A549 (cell line): ENCODE data around the gene MTSS2. TPM values are rescaled to one million over a fixed set of nuclear protein-coding genes. Genes with fewer than 3 reads are reported as not detected.

Source experiments
- ATAC-seq, 2 experiments: fragments of 200-7000 bp in 1 of 2; fragments of >200 bp in 1 of 2; cut with Nextera tagmentation in 1 of 2; cut with Tn5 transposase in 1 of 2; 3 replicates each; pipeline versions ENCODE4 v1.8.0 to v1.9.1; 2018 to 2020; ENCODE audit warnings: mild to moderate bottlenecking in 1 of 2, moderate library complexity in 1 of 2
- CTCF ChIA-PET: fragments of 300-600 bp; sonication (Branson Sonifier 250); formaldehyde crosslinking; extraction: SDS; loops from one replicate; lab custom pipeline; 2021; ENCODE audit warnings: antibody characterized with exemption, inconsistent platforms; lab: Yijun Ruan, JAX
- POLR2A ChIA-PET: fragments of 350-600 bp; formaldehyde crosslinking; extraction: SDS; loops from one replicate; lab custom pipeline; 2021; ENCODE audit warnings: antibody characterized with exemption, inconsistent platforms; lab: Yijun Ruan, JAX
- DNase-seq, 2 experiments: peaks; one replicate each; pipeline versions ENCODE4 v3.0.0 to v3.0.0-alpha.2; 2011 to 2016; ENCODE audit warnings: low read depth in 1 of 2, low spot score in 1 of 2
- FAIRE-seq: peaks from 2 replicates; lab custom pipeline; 2011; peaks lifted over from hg19 to GRCh38; lab: Jason Lieb, UNC
- H3K27ac ChIP-seq, 2 experiments: fragments of >200 bp; sonication (Bioruptor Twin); formaldehyde crosslinking; 3 replicates each; pipeline ENCODE4 v1.5.1; 2016 to 2017
- H3K4me1 ChIP-seq: fragments of >200 bp; sonication (Bioruptor Twin); formaldehyde crosslinking; 3 replicates; pipeline ENCODE4 v1.6.1; 2016
- H3K4me2 ChIP-seq: fragments of >200 bp; sonication (Bioruptor Twin); formaldehyde crosslinking; 3 replicates; pipeline ENCODE4 v1.6.1; 2016
- H3K4me3 ChIP-seq: fragments of >200 bp; sonication (Bioruptor Twin); formaldehyde crosslinking; 3 replicates; pipeline ENCODE4 v1.5.1; 2016
- H3K9me3 ChIP-seq: fragments of >200 bp; sonication (Bioruptor Twin); formaldehyde crosslinking; 3 replicates; pipeline ENCODE4 v1.6.1; 2016
- ATOH8 ChIP-seq: fragments of 250-450 bp; sonication (Bioruptor Pico); IDR thresholded peaks from 2 replicates; pipeline ENCODE4 v1.5.0; 2020; ENCODE audit warnings: low read depth, mild to moderate bottlenecking, moderate library complexity
- CBX2 ChIP-seq: fragments of 200-600 bp; sonication (generic); IDR thresholded peaks from 2 replicates; pipeline ENCODE4 v1.6.1; 2016; ENCODE audit warnings: low read depth, mild to moderate bottlenecking, borderline replicate concordance
- CEBPB ChIP-seq, 2 experiments: fragments of >200 bp in 1 of 2; sonication (Bioruptor Twin) in 1 of 2; formaldehyde crosslinking in 1 of 2; IDR thresholded peaks; 2 replicates each; pipeline ENCODE4 v1.6.1; 2012 to 2016
- ELK1 ChIP-seq: fragments of 150-350 bp; IDR thresholded peaks from 2 replicates; pipeline ENCODE4 v1.6.1; 2014; ENCODE audit warnings: low read depth, mild to moderate bottlenecking, low read length
- FOSL2 ChIP-seq, 2 experiments: fragments of 450-650 bp in 1 of 2; fragments of >200 bp in 1 of 2; sonication (Bioruptor Twin) in 1 of 2; formaldehyde crosslinking; IDR thresholded peaks; 2 replicates each; pipeline versions ENCODE4 v1.5.0 to v1.6.1; 2016 to 2020; ENCODE audit warnings: mild to moderate bottlenecking in 1 of 2, moderate library complexity in 1 of 2
- MAX ChIP-seq: IDR thresholded peaks from 2 replicates; pipeline ENCODE4 v1.6.1; 2012
- MAZ ChIP-seq: fragments of 150-350 bp; IDR thresholded peaks from 2 replicates; pipeline ENCODE4 v1.6.1; 2014; ENCODE audit warnings: antibody characterized with exemption, low read depth, low read length, borderline replicate concordance
- NPAS2 ChIP-seq: fragments of 250-450 bp; sonication (Bioruptor Pico); IDR thresholded peaks from 2 replicates; pipeline ENCODE4 v1.8.0; 2022; ENCODE audit warnings: mild to moderate bottlenecking, moderate library complexity, borderline replicate concordance
- PBX3 ChIP-seq: IDR thresholded peaks from 2 replicates; pipeline ENCODE4 v1.6.1; 2012
- POLR2A ChIP-seq: IDR thresholded peaks from 2 replicates; pipeline ENCODE4 v1.6.1; 2012; ENCODE audit warnings: mild to moderate bottlenecking, low read length
- SMC3 ChIP-seq: fragments of >200 bp; sonication (Bioruptor Twin); formaldehyde crosslinking; IDR thresholded peaks from 3 replicates; pipeline ENCODE4 v1.6.1; 2018; ENCODE audit warnings: inconsistent platforms
- SREBF2 ChIP-seq: fragments of 450-650 bp; IDR thresholded peaks from 2 replicates; pipeline ENCODE4 v1.6.1; 2014; ENCODE audit warnings: mild to moderate bottlenecking, moderate library complexity
- TP53 ChIP-seq: fragments of 250-450 bp; sonication (Bioruptor Pico); IDR thresholded peaks from 2 replicates; pipeline ENCODE4 v1.5.0; 2021; ENCODE audit warnings: mild to moderate bottlenecking, moderate library complexity
- WGBS: methylation state at CpG from one replicate; pipeline ENCODE4 v1.1.6; 2017; ENCODE audit errors: missing lambda C conversion rate; 5-methylcytosine and 5-hydroxymethylcytosine counted together
- polyA plus RNA-seq, 4 experiments: library from polyadenylated mRNA; depleted of rRNA in 3 of 4; stranded (reverse); fragments of >200 nt; fragmentation: RNase III in 1 of 4; extraction: RNeasy Plus Mini Kit Qiagen cat#74134 plus additional on column Dnase treatment in 1 of 4; gene quantifications; 2 replicates in 3 of 4; 3 replicates in 1 of 4; pipeline ENCODE4 v1.2.3, GENCODE V29; 2011 to 2017

The MTSS2 gene
- polyA plus RNA-seq, 2 of the 4 experiments (the other 2 are of a cell fraction): 13.1 to 27.1 TPM

GRCh38 chr16:70706948-70707465 is 21.2 kb upstream of the MTSS2 start:
- POLR2A ChIA-PET: interaction anchor here (0.6 kb wide), 1 partner anchor 62 kb away, joined by 5 read pairs; no protein-coding TSS in a partner anchor
- FAIRE-seq (peak; percentile 81), ATAC-seq (peak; percentile 42 to 70), DNase-seq (peak; percentile 74 to 81)
- TF ChIP-seq ATOH8 (CRISPR knock-in tag) (no peak), MAX (peak; percentile 61), FOSL2 (IDR thresholded peaks at IDR 0.05) (no peak), FOSL2 (CRISPR knock-in tag; IDR thresholded peaks at IDR 0.05) (peak; percentile 73), POLR2A (no peak), SMC3 (0 out of 3 replicates have a peak, but pooled peaks have one; percentile 14), PBX3 (0 out of 2 replicates have a peak, but pooled peaks have one; percentile 21), CEBPB (IDR thresholded peaks at IDR 0.05) (peak in 1 of 2 experiments; percentile 28; a peak in 1 of 4 replicates)
- Histone ChIP-seq H3K9me3 (no peaks in the 10 kb centered on the region), H3K27ac (peak overlapping the region; percentile 88 to 92), H3K4me1 (peaks cover 71% of the 10 kb centered on the region), H3K4me3 (no peak overlapping the region), H3K4me2 (peak overlapping the region; percentile 44)
- WGBS: 16% methylated on average over 7 of the region's 7 CpGs
- CTCF ChIA-PET: interaction anchor here (0.6 to 6.8 kb wide), 6 partner anchors 8 to 795 kb away, joined by 3 to 38 read pairs (median 3); no protein-coding TSS in a partner anchor

GRCh38 chr16:70705056-70705455 is 19.2 kb upstream of the MTSS2 start:
- Histone ChIP-seq H3K4me1 (peaks cover 71% of the 10 kb centered on the region), H3K9me3 (no peaks in the 10 kb centered on the region), H3K4me2 (no peak overlapping the region), H3K4me3 (no peak overlapping the region), H3K27ac (peak overlapping the region; percentile 51 to 92; a peak in 4 of 6 replicates)
- no peak for DNase-seq
- CTCF ChIA-PET: interaction anchor here (1.9 to 6.8 kb wide), 2 partner anchors 10 to 65 kb away, joined by 6 to 38 read pairs; no protein-coding TSS in a partner anchor
- ATAC-seq: no peak
- no peak for FAIRE-seq
- POLR2A ChIA-PET: no interaction called here
- WGBS: 85% methylated on average over 5 of the region's 8 CpGs
- TF ChIP-seq TP53: no peak
- no peak for TF ChIP-seq ELK1
- no peak for TF ChIP-seq MAZ
- TF ChIP-seq PBX3: no peak
- no peak for TF ChIP-seq NPAS2 (CRISPR knock-in tag)
- no peak for TF ChIP-seq CBX2

- WGBS: 85% methylated on average over 9 of the region's 11 CpGs
- H3K4me3 ChIP-seq: no peak overlapping the region
- no peak for TF ChIP-seq SREBF2
- CTCF ChIA-PET: no interaction called here
- peak overlapping the region; percentile 51 to 92; a peak in 5 of 6 replicates for H3K27ac ChIP-seq
- H3K9me3 ChIP-seq: no peaks in the 10 kb centered on the region
- ATAC-seq (no peak), DNase-seq (no peak), FAIRE-seq (no peak)
- H3K4me1 ChIP-seq: peaks cover 71% of the 10 kb centered on the region
- POLR2A ChIA-PET: no interaction called here
- peak overlapping the region; percentile 5; the same call in 1 of the 3 replicates for H3K4me2 ChIP-seq
Measured at GRCh38 chr16:70704586-70704985, 18.7 kb upstream of the MTSS2 start.
